GM12875 (cell line): ENCODE measurements around the gene RGSL1.
"Not testable (repeated sequence)": the region's sequence is repeated elsewhere in the genome, so short reads cannot be mapped to it uniquely, and the experiment has no call there.

Experiments
- H3K4me3 ChIP-seq: one replicate; pipeline ENCODE4 v1.5.1; 2011; ENCODE audit warnings: low read depth, low read length, control low read depth
- TF ChIP-seq, protein P1 (sequence below): IDR thresholded peaks from 2 replicates; pipeline ENCODE4 v1.5.1; 2011; ENCODE audit warnings: low read depth, mild to moderate bottlenecking, control low read depth, inconsistent platforms, low read length, moderate library complexity, borderline replicate concordance; ENCODE audit not compliant: insufficient read depth

The RGSL1 gene

GRCh38 chr1:182527680-182528079 is 77.7 kb downstream of the RGSL1 start:
- TF ChIP-seq, protein P1, sequence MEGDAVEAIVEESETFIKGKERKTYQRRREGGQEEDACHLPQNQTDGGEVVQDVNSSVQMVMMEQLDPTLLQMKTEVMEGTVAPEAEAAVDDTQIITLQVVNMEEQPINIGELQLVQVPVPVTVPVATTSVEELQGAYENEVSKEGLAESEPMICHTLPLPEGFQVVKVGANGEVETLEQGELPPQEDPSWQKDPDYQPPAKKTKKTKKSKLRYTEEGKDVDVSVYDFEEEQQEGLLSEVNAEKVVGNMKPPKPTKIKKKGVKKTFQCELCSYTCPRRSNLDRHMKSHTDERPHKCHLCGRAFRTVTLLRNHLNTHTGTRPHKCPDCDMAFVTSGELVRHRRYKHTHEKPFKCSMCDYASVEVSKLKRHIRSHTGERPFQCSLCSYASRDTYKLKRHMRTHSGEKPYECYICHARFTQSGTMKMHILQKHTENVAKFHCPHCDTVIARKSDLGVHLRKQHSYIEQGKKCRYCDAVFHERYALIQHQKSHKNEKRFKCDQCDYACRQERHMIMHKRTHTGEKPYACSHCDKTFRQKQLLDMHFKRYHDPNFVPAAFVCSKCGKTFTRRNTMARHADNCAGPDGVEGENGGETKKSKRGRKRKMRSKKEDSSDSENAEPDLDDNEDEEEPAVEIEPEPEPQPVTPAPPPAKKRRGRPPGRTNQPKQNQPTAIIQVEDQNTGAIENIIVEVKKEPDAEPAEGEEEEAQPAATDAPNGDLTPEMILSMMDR: no peak
- no peak overlapping the region for H3K4me3 ChIP-seq

- H3K4me3 ChIP-seq: not testable (repeated sequence)
These were observed 78.3 kb downstream of the RGSL1 start for GRCh38 chr1:182528206-182528605.

DNA sequence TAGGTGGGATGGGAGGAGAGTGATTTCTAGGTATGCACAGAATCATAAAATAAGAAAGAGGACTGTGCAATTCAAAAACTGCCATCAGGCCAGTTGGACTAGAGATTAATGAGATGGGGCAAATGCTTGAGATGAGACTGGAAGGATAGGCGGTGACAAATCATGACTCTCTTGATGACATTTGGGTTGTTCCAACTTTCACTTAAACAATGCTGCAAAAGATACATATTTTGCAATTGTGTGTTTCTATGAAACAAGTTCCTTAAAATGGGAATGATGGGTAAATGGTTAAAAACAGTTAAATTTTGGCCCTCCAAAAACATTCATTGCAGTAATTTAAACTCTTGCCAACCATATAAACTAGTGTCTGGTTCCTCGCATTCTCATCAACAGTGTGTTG is 84.0 kb downstream of the RGSL1 start:
- H3K4me3 ChIP-seq: no peak overlapping the region
- TF ChIP-seq, protein P1: no peak

DNA sequence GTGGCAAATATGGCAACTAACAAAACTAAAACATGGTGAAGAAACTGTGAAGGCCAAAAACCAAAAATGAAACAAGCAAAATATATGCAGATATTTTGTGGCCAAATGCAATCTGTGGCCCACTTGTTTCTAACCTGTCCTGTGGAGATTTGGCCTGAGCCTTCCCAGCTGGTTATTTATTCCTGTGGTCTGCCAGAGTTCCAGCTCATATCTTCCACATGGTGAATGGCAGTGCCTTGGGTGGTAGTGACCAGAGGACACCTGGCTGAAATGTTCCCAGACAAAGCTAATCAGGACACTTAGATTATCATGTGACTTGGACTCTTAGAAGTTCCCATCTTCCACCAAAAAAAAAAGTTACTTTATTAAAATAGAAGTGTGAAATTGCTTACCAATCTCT is 99.4 kb downstream of the RGSL1 start:
- no peak overlapping the region for H3K4me3 ChIP-seq
- TF ChIP-seq, protein P1: no peak

GRCh38 chr1:182549811-182550210 is 99.9 kb downstream of the RGSL1 start:
- TF ChIP-seq, protein P1: no peak
- no peak overlapping the region for H3K4me3 ChIP-seq

GRCh38 chr1:182552527-182552926 is 102.6 kb downstream of the RGSL1 start:
- TF ChIP-seq, protein P1: no peak
- H3K4me3 ChIP-seq: no peak overlapping the region

DNA sequence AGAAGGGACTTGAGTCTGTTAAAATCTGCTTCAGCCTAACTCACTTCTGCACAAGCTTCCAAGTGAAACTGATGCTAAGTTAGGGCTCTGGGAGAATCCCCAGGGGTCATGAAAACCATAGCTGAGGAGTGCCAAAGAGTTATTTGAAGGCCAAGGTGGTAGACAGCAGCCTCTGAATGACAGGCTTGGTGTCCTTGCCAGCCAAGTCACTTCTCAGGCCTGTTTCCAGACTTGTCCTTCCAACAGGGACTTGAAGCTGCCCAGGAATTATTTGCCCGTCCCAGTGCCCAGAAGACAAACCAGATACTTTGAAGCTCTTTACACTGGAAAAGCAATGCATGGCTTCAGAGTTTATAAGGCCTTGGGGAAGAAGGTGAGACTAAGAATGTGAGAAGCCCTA is 105.5 kb downstream of the RGSL1 start:
- TF ChIP-seq, protein P1: no peak
- H3K4me3 ChIP-seq: no peak overlapping the region

DNA sequence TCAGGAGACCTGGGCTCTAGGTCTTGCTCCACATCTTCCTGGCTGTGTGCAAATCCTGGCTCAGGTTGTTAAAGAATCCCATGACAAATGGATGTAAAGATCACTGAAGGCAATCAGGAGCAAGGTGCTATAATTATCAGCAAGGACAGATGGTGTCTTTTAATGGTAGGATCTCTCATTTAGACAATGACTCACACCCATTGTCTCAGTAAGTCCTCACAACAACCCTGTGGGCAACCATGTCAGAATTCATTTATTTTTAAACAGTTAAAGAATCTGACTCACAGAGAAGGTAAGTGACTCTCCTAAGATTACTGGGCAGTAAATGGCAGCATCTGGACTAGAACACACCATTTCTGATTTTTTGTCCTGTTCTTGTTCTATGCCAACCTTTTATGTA is 106.3 kb downstream of the RGSL1 start:
- TF ChIP-seq, protein P1: no peak

More for the DNA sequence above, 106.3 kb downstream of the RGSL1 start:
- H3K4me3 ChIP-seq: no peak overlapping the region
